ENCODE measurements around the gene TPRG1.

GRCh38 chr3:189258261-189258660 lies 86.5 kb downstream of the TPRG1 start:
- no peak for TF ChIP-seq CTCF (IDR thresholded peaks at IDR 0.05; ENCODE audit: low read depth, low read length, missing input control)
- TF ChIP-seq REST (IDR thresholded peaks at IDR 0.05): no peak
- no peak for TF ChIP-seq TAF1 (conservative IDR thresholded peaks at IDR 0.05)
- TF ChIP-seq RAD21 (IDR thresholded peaks at IDR 0.05): no peak
- TF ChIP-seq ATF3 (IDR thresholded peaks at IDR 0.05): no peak

Data from liver (tissue), 3 donors.